Smooth muscle cell of the brain vasculature (primary cell): ENCODE data around the gene METTL16.
"Not testable (repeated sequence)": the region's sequence is repeated elsewhere in the genome, so short reads cannot be mapped to it uniquely, and the experiment has no call there.

ENCODE experiments used
- DNase-seq: peaks from one replicate; pipeline ENCODE4 v3.0.0-alpha.2; 2012; ENCODE audit warnings: low read depth, low spot score

The METTL16 gene

GRCh38 chr17:2511462-2512369 is at the start of gene METTL16:
Gene METTL16 (minus strand): TSS chr17:2511888. CDS start chr17:2502331, 9,557 bp downstream.
- peak; percentile 99 for DNase-seq

GRCh38 chr17:2560658-2561057 is 49.0 kb upstream of the METTL16 start:
- no peak for DNase-seq

- no peak for DNase-seq
These were observed 40.2 kb upstream of the METTL16 start for GRCh38 chr17:2551928-2552327.

GRCh38 chr17:2551493-2551892 is 39.8 kb upstream of the METTL16 start:
- no peak for DNase-seq

- no peak for DNase-seq
These were observed 37.9 kb upstream of the METTL16 start for GRCh38 chr17:2549392-2550211.

- DNase-seq, result not testable (repeated sequence)
These were observed 36.3 kb upstream of the METTL16 start for GRCh38 chr17:2548026-2548425.

- DNase-seq, result no peak
These were observed 35.5 kb upstream of the METTL16 start for GRCh38 chr17:2547176-2547575.

GRCh38 chr17:2545393-2545792 is 33.7 kb upstream of the METTL16 start:
- no peak for DNase-seq

- DNase-seq, result no peak
These were observed 30.8 kb upstream of the METTL16 start for GRCh38 chr17:2542456-2542855.

GRCh38 chr17:2542056-2542455 is 30.4 kb upstream of the METTL16 start:
- no peak for DNase-seq

- DNase-seq, result not testable (repeated sequence)
These were observed 25.9 kb upstream of the METTL16 start for GRCh38 chr17:2537579-2537978.

GRCh38 chr17:2532146-2532720 is 20.5 kb upstream of the METTL16 start:
- no peak for DNase-seq

GRCh38 chr17:2531243-2531954 is 19.7 kb upstream of the METTL16 start:
- DNase-seq, result not testable (repeated sequence)

GRCh38 chr17:2521775-2522410 is 10.2 kb upstream of the METTL16 start:
- DNase-seq, result not testable (repeated sequence)

- no peak for DNase-seq
These were observed 9.6 kb upstream of the METTL16 start for GRCh38 chr17:2521257-2521656.

- DNase-seq, result no peak
These were observed 5.9 kb upstream of the METTL16 start for GRCh38 chr17:2517539-2517938.

- no peak for DNase-seq
These were observed 588 bp downstream of the METTL16 start for GRCh38 chr17:2511138-2511461.

- DNase-seq, result no peak
These were observed 1.1 kb downstream of the METTL16 start for GRCh38 chr17:2510559-2510958.

GRCh38 chr17:2508035-2508434 is 3.7 kb downstream of the METTL16 start:
- DNase-seq, result no peak

GRCh38 chr17:2507015-2507414 is 4.7 kb downstream of the METTL16 start:
- DNase-seq, result not testable (repeated sequence)

- DNase-seq, result no peak
These were observed 8.1 kb downstream of the METTL16 start for GRCh38 chr17:2503627-2504026.
